ENCODE results near the gene MID1.

Gene MID1

DNA sequence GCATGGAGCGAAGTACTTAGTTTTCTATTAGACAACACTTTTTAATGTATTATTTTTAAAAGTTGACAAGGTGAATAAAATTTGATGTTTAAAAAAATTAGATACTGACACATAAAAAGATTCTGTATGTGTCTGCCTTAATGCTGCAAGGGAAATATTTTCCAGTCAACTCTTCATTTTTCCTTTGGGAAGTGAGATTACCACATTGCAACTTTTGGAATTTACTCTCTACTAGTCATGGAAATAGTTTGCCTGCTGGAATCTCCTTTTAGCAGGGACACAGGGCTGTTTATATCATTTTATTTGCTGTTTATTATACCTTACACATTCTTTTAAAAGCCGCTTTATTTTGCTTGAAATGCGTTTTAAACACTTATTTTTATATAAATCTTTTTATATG is 135.1 kb downstream of the MID1 start:
- no peak for DNase-seq

- DNase-seq: no peak
Observed at GRCh38 chrX:10484683-10485247, 135.6 kb downstream of the MID1 start.

GRCh38 chrX:10483191-10483831 is 137.1 kb downstream of the MID1 start:
- DNase-seq: no peak

- no peak for DNase-seq
Observed at GRCh38 chrX:10482708-10483107, 137.7 kb downstream of the MID1 start.

DNA sequence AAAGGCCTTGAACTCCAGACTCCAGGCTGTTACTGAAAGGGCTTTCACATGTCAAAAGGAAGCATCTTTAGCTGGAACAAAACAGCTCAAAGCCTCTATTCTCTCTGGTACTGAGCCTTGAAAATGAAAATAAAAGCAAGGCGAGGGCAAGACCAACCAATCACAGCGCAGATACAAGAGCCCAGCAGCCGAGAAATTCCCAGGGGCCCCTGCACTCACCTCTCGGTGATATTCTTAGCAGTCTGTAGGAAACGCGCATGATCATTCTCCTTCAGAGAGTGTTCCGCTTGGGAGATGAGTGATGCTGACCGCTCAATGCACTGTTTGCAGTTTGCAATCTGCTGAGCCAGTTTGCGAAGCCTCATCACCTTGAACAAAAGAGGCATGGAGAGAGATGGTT is 138.1 kb downstream of the MID1 start:
- no peak for DNase-seq

GRCh38 chrX:10480861-10481260 is 139.5 kb downstream of the MID1 start:
- no peak for DNase-seq

DNA sequence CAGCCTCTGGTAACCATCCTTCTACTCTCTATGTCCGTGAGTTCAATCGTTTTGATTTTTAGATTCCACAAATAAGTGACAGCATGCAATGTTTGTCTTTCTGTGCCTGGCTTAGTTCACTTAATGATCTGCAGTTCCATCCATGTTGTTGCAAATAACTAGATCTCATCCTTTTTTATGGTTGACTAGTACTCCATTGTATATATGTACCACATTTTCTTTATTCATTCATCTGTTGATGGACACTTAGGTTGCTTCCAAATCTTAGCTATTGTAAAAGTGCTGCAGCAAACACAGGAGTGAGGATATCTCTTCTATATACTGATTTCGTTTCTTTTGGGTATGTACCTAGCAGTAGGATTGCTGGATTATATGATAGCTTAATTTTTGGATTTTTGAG is 140.9 kb downstream of the MID1 start:
- no peak for DNase-seq

DNA sequence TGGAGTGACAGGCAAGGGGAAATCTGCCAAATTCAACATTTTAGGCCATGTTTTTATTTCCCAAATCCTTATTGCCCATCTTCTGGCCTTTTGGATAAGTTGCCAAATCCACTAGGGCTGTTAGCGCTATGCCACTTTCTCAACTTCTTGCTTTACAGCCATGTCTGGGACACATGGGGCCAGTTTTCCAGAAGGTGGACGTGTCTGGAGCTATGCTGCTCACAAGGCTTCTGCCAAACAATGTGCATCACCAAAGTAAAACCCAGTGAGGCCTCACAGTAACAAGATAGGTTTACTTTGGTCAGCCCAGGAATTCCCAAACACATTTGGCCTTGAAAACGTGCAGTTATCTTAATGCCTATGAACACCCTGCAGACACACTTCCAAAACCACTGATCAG is 142.9 kb downstream of the MID1 start:
- no peak for DNase-seq

DNA sequence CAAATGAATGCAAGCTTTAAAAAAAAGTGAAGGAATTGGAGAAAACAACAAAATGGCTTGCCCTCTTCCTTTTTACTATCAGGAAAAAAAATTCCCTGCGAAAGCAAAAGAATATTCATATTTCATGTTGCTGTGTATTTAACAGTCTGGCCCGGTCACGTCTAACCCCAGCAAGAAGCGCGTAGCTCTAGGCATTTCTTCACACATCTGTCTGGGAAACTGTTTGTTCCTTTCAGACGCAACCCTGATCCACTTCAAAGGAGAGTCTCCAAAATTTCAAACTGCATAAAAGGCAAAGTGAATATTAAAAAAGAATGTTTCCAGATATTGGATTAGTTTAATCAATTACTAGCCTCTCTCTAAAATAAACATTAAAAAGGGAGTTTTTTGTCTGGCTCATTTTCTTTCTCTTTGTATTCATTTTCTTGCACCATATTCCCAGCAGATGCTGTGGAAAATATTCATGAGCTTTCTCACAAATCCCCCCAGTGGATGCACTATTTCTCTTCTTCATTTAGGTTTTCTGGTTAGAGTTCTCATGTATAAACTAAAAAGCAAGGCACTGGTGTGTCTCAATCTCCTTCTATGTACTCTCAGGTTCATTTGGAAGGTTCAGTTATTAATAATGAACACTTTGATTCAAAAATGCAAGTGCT is 145.3 kb downstream of the MID1 start:
- no peak for DNase-seq

GRCh38 chrX:10474510-10474909 is 145.9 kb downstream of the MID1 start:
- no peak for DNase-seq

- DNase-seq: no peak
Observed at GRCh38 chrX:10471418-10471817, 149.0 kb downstream of the MID1 start.

- no peak for DNase-seq
Observed at GRCh38 chrX:10470009-10470408, 150.4 kb downstream of the MID1 start.

GRCh38 chrX:10467793-10468192 is 152.6 kb downstream of the MID1 start:
- no peak for DNase-seq

DNA sequence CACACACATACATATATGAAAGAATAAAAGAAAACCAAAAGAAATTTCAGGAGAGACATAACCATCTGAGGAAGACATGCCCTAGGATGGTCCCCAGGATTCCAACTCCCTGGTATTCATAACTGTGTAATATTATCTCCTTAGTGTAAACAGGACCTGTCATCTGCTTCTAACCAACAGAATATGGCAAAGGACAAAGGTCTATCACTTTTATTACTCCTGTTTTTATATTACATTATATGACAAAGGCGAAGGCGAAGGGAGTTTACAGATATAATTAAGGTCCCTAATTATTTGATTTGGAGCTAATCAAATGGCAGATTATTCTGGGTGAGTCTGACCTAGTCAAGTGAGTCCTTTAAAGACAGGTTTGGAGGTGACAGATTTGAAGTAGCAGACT is 155.1 kb downstream of the MID1 start:
- no peak for DNase-seq

DNA sequence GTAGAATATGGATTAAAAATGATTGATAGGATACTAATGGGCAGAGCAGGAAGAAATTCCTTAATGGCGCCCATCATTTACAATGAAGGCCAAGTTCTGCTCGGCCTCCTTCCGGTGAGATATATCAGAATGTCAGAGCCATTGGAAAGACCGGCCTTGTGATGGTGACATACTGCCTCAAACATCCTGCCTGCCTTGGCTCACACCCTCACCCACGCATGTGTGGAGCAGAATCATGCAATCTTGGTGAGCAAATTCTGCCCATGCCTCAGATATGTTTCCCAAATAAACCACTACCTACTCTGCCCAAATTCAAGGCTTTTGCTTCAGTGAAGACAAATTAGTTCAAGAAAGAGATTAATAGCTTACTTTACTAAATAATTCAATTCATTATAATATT is 163.3 kb downstream of the MID1 start:
- no peak for DNase-seq

DNA sequence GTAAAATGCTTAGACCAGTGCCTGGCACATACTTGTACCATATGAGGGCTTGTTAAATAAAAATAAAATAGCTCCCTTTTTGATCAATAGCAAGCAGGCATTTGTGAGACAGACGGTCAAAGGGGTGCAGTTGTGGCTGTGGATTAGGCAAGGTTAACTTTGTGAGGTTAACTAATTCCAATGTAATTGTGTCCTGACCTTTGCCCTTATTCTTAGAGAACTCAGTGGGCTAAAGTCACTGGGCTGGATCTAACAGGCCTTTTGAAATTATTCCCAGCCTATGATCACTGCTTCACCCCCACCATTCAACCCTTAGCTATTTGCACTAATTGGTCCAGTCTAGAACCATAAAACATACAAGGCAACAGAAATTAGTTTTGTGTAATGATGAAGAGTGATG is 166.4 kb downstream of the MID1 start:
- no peak for DNase-seq

- no peak for DNase-seq
Observed at GRCh38 chrX:10450959-10451355, 169.4 kb downstream of the MID1 start.

DNA sequence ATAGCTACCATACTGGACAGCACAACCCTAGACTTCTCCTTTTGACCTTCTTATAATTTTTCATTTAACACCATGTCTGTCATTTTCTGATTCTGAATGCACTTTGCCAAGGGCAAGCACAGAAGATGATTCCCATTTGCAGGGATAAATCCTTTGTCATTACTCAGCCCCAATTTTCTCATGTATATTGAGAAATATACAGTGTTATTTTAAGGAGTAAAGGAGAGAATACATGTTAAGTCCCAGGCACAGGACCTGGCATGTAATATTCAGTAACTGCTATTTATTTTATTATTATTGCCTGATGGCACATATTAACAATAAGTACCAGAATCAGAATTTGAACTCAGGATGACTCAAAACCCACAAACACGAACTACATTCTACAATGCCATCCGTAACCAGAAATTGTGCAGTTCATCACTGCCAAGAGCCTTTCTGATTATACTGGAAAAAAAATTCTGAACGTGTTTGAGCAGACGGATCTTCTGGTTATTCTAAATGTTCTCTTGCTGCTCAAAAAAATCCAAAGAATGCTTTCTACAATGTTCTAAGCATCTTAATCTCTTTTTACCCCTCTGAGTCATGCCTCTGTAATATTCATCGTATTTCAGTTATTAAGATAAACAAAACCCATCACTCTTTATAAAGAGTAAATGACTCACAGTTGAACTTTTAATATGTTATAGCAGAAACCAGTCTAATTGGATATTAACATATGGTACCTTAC is 170.0 kb downstream of the MID1 start:
- no peak for DNase-seq

- DNase-seq: no peak
Observed at GRCh38 chrX:10447564-10448214, 172.7 kb downstream of the MID1 start.

- DNase-seq: no peak
Observed at GRCh38 chrX:10444204-10444603, 176.2 kb downstream of the MID1 start.

DNA sequence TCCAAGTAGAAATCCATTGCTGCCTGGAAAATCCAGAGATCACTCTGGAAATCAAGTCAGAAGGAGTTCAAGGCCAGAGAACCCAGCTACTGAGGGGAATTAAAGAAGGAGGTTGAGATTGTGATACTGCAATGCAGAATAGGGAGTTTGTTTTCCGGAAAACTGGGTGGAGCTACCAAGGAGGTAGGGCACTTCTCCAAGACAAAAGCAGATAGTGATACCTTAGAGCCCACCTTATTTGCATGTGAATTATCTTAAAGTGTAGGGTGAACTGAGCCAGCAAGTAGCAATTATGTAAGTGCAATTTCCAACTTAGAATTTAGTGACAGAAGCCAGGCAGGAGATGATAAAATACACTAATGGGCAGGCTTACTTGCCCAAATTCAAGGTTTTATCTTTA is 178.9 kb downstream of the MID1 start:
- DNase-seq: no peak

DNA sequence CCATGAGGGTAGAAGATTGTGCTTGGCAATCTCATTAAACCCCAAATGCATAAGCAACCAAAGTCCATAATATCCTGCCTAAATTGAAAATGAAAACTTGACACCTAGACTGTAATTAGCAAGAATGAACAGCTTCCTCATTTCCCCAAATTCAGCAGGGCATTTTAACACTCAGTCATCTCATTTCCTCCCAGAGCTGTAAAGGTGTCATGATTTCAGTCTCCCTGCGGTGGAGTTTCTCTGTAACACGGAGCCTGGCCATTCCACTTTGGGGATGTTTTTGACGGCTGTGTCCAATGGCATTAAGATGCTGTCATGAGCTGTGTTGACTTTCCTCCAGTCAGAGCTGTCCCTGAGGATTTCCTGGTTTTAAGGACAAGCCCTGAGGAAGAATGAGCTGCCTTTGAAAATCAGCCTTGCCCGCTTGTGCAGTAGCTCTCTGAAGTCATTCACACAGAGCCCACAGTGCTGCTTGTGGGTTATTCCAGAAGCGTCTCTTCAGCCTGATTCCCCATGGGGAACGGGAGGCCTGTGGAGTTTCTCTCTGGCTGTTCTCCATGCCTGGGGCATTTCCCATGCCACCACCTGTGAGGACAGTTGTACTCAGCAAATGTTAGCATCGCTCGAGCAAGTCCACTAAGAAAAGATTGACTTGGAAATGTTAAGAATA is 187.0 kb downstream of the MID1 start:
- DNase-seq: no peak

GRCh38 chrX:10429908-10430307 is 190.5 kb downstream of the MID1 start:
- DNase-seq: no peak
